Stimulated activated memory B cell treated with anti-CD40 and anti-IgM and Interleukin-4, amounts not matched to agents 10 μg/mL and 1 μg/mL and 100 μg/mL, for 72 hours (primary cell): ENCODE data around the gene RAB6C.
"Not testable (repeated sequence)": the region's sequence is repeated elsewhere in the genome, so short reads cannot be mapped to it uniquely, and the experiment has no call there.

Source experiments
- ATAC-seq: fragments of 150-1000 bp; cut with Tn5 transposase; 2 replicates; pipeline ENCODE4 v1.10.0; 2021
- H3K27ac Mint-ChIP-seq: one replicate; pipeline ENCODE4 v1.8.0; 2022; ENCODE audit warnings: mild to moderate bottlenecking, mixed read lengths
- H3K27me3 Mint-ChIP-seq: one replicate; pipeline ENCODE4 v1.8.0; 2022; ENCODE audit warnings: mixed read lengths
- H3K36me3 Mint-ChIP-seq: one replicate; pipeline ENCODE4 v1.8.0; 2022; ENCODE audit warnings: mixed read lengths
- H3K4me1 Mint-ChIP-seq: one replicate; pipeline ENCODE4 v1.8.0; 2022; ENCODE audit warnings: mixed read lengths
- H3K4me3 Mint-ChIP-seq: one replicate; pipeline ENCODE4 v1.8.0; 2022; ENCODE audit warnings: mild to moderate bottlenecking, moderate library complexity, mixed read lengths
- H3K9me3 Mint-ChIP-seq: one replicate; pipeline ENCODE4 v1.8.0; 2022; ENCODE audit warnings: mixed read lengths

RAB6C gene

DNA sequence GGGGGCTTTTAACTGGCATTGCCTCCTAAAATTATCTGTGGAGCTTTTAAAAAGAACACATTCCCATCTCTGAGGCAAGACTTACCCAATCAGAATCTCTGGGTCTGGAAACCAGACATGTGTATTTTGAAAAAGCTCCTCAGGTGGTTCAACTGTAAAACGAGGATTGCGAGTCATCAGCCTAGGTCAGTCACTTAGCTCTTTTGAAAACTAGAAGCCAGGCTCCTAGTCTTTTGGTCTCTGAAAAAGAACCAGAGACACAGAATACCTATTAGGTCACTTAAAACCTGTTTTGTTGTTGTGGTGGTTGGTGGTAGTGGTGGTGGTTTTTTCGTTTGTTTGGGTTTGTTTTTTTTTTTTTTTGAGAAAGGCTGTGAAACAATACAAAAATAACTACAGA, 2.5 kb upstream of the RAB6C start:
- not testable (repeated sequence) for H3K27ac Mint-ChIP-seq, H3K36me3 Mint-ChIP-seq, H3K9me3 Mint-ChIP-seq, H3K4me3 Mint-ChIP-seq, ATAC-seq
- H3K4me1 Mint-ChIP-seq, result peaks cover 15% of the 10 kb centered on the region
- peaks cover 46% of the 10 kb centered on the region for H3K27me3 Mint-ChIP-seq

- H3K27ac Mint-ChIP-seq, result no peak overlapping the region
- no peak for ATAC-seq
- H3K4me1 Mint-ChIP-seq, result peaks cover 15% of the 10 kb centered on the region
- H3K9me3 Mint-ChIP-seq, result peaks cover 7% of the 10 kb centered on the region
- no peaks in the 10 kb centered on the region for H3K36me3 Mint-ChIP-seq
- no peak overlapping the region for H3K4me3 Mint-ChIP-seq
- peaks cover 52% of the 10 kb centered on the region for H3K27me3 Mint-ChIP-seq
These were observed 1.5 kb upstream of the RAB6C start for GRCh38 chr2:129977986-129978385.

- peaks cover 60% of the 10 kb centered on the region for H3K27me3 Mint-ChIP-seq
- H3K36me3 Mint-ChIP-seq, ATAC-seq, H3K9me3 Mint-ChIP-seq, H3K27ac Mint-ChIP-seq: not testable (repeated sequence)
- peaks cover 15% of the 10 kb centered on the region for H3K4me1 Mint-ChIP-seq
- H3K4me3 Mint-ChIP-seq, result peak overlapping the region; percentile 72
These were observed 780 bp downstream of the RAB6C start for GRCh38 chr2:129980246-129980645.

- ATAC-seq, H3K27ac Mint-ChIP-seq, H3K9me3 Mint-ChIP-seq, H3K36me3 Mint-ChIP-seq, H3K4me3 Mint-ChIP-seq: not testable (repeated sequence)
- peaks cover 15% of the 10 kb centered on the region for H3K4me1 Mint-ChIP-seq
- peaks cover 75% of the 10 kb centered on the region for H3K27me3 Mint-ChIP-seq
These were observed 2.2 kb downstream of the RAB6C start for GRCh38 chr2:129981689-129982088.

DNA sequence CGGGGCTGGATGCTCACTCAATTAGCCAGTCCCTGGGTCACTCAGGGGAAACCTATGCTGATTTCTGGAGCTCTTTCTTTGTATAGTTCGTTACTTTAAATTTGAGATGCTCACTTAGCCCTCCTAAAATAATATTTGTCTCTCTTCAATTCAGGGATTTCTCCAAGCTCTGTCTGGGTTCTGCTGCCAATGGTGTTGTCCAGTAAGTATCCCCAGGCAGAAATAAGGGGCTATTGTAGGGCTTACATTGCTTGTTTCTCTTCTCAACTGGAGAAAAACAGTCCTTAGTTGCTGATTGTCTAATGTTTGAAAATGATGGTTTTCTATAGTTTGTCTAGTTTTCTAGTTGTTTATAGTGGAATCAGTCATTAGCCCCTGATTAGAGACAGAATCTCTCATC, 5.0 kb downstream of the RAB6C start:
- H3K36me3 Mint-ChIP-seq, result no peaks in the 10 kb centered on the region
- H3K4me3 Mint-ChIP-seq, result no peak overlapping the region
- no peak for ATAC-seq
- H3K9me3 Mint-ChIP-seq, result peaks cover 3% of the 10 kb centered on the region
- peaks cover 9% of the 10 kb centered on the region for H3K4me1 Mint-ChIP-seq
- H3K27ac Mint-ChIP-seq, result no peak overlapping the region
- H3K27me3 Mint-ChIP-seq, result peaks cover 65% of the 10 kb centered on the region

DNA sequence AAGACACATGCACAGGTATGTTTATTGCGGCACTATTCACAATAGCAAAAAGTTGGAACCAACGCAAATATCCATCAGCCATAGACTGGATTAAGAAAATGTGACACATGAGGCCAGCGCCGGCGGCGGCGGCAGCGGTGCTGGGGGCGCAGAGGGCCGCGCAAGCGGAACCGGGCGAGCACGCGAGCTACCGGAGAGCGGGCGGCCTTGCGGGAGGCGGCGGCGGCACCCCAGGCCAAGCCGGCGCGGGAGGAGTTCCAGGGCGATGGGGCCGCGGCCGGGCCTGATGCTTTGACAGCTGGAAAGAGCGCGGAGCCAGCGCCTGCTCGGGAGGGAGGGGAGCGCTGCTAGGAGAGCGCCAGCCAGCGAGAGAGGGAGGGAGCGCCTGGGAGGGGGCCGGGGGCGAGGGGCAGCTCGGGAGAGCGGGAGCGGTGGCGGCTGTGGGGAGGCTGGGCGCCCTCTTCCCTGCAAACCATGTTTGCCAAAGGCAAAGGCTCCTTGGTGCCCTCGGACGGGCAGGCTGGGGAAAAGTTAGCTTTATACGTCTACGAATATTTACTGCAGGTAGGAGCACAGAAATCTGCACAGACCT, 13.0 kb downstream of the RAB6C start:
- ATAC-seq, H3K27ac Mint-ChIP-seq, H3K9me3 Mint-ChIP-seq, H3K4me1 Mint-ChIP-seq, H3K36me3 Mint-ChIP-seq, H3K4me3 Mint-ChIP-seq: not testable (repeated sequence)
- peaks cover 66% of the 10 kb centered on the region for H3K27me3 Mint-ChIP-seq

DNA sequence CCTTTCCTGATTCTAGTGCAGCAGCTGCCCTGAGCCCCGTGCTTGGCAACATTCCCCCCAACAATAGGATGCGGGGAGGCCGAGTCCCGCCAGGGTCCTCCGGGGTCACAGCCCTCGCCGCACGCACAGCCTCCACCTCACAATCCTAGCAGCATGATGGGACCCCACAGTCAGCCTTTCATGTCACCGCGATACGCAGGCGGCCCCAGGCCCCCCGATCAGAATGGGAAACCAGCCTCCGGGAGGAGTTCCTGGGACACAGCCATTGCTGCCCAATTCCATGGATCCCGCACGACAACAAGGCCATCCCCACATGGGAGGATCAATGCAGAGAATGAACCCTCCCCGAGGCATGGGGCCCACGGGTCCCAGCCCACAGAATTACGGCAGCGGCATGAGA, 13.7 kb downstream of the RAB6C start:
- peaks cover 71% of the 10 kb centered on the region for H3K27me3 Mint-ChIP-seq
- not testable (repeated sequence) for H3K9me3 Mint-ChIP-seq, H3K4me1 Mint-ChIP-seq, H3K27ac Mint-ChIP-seq, H3K36me3 Mint-ChIP-seq, ATAC-seq, H3K4me3 Mint-ChIP-seq

DNA sequence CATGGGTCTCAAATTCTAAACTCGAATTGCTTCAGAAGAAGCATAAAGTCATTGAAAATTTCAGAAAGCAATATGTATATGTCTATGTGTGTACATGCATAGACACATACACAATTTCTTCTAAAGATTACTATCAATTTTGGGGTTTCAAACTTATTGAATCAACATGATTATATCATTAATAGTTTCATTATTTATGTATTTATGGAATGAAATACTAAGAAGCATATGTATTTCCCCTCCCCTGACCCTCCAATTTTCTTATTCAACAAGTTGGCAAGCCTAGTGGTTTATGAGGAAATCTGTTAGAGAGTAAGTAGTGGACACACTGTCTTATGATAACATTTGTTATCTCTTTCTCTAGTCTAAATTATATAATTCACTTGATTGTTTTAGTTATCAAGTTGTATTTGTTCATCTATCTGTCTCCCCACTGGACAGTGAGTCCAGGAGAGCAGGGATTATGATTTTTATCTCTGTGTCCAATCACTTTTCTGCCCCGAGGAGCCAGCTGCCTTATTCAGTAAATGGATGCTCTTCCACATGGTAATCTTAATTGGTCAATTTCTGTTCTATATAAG, 17.3 kb downstream of the RAB6C start:
- H3K36me3 Mint-ChIP-seq, H3K4me1 Mint-ChIP-seq, H3K9me3 Mint-ChIP-seq, H3K27ac Mint-ChIP-seq, H3K4me3 Mint-ChIP-seq, ATAC-seq: not testable (repeated sequence)
- H3K27me3 Mint-ChIP-seq, result peaks cover 56% of the 10 kb centered on the region

GRCh38 chr2:129998771-129999170, 19.3 kb downstream of the RAB6C start:
- not testable (repeated sequence) for H3K9me3 Mint-ChIP-seq, H3K4me1 Mint-ChIP-seq, H3K27ac Mint-ChIP-seq, H3K36me3 Mint-ChIP-seq, ATAC-seq, H3K4me3 Mint-ChIP-seq
- peaks cover 44% of the 10 kb centered on the region for H3K27me3 Mint-ChIP-seq

- ATAC-seq, H3K9me3 Mint-ChIP-seq, H3K36me3 Mint-ChIP-seq, H3K27ac Mint-ChIP-seq, H3K4me1 Mint-ChIP-seq, H3K4me3 Mint-ChIP-seq: not testable (repeated sequence)
- H3K27me3 Mint-ChIP-seq, result peaks cover 26% of the 10 kb centered on the region
These were observed 26.4 kb downstream of the RAB6C start for GRCh38 chr2:130005862-130006261.

GRCh38 chr2:130016701-130017100, 37.2 kb downstream of the RAB6C start:
- ATAC-seq, H3K36me3 Mint-ChIP-seq, H3K4me1 Mint-ChIP-seq, H3K4me3 Mint-ChIP-seq, H3K27me3 Mint-ChIP-seq, H3K9me3 Mint-ChIP-seq, H3K27ac Mint-ChIP-seq: not testable (repeated sequence)

- Mint-ChIP-seq H3K4me3 (no peak overlapping the region), H3K27ac (no peak overlapping the region), H3K9me3 (peaks cover 5% of the 10 kb centered on the region), H3K27me3 (no peaks in the 10 kb centered on the region), H3K36me3 (no peaks in the 10 kb centered on the region), H3K4me1 (no peaks in the 10 kb centered on the region)
- no peak for ATAC-seq
These were observed 39.9 kb downstream of the RAB6C start for GRCh38 chr2:130019402-130019801.

- not testable (repeated sequence) for H3K27me3 Mint-ChIP-seq
These were observed 40.6 kb downstream of the RAB6C start for GRCh38 chr2:130020069-130020468.

DNA sequence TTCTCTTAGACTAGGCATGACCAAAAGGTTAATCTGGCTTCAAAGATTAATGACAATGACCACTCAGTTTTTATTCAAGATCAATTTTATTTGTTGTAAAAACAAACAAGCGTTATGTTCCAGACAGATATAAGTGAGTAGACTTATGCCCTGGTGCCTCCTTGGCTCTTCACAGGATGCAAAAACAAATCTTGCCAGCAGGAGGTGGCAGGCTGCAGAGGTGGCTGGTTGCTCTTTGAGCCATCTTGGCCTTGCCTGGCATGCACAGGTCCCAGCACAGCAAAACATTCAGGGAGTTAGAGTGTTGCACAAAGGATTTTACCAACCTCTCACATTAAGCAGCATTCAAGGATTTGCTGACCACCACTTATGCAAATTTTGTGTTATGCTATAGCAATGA, 46.5 kb downstream of the RAB6C start:
- H3K4me1 Mint-ChIP-seq, ATAC-seq, H3K4me3 Mint-ChIP-seq, H3K27me3 Mint-ChIP-seq, H3K9me3 Mint-ChIP-seq, H3K27ac Mint-ChIP-seq, H3K36me3 Mint-ChIP-seq: not testable (repeated sequence)

More at GRCh38 chr2:130020069-130020468, 40.6 kb downstream of the RAB6C start:
- not testable (repeated sequence) for H3K27ac Mint-ChIP-seq, H3K4me1 Mint-ChIP-seq, H3K9me3 Mint-ChIP-seq, ATAC-seq, H3K36me3 Mint-ChIP-seq, H3K4me3 Mint-ChIP-seq
